Endometrial microvascular endothelial cells (primary cell): ENCODE data around the gene UBXN2A. TPM values are rescaled to one million over a fixed set of nuclear protein-coding genes. Genes with fewer than 3 reads are reported as not detected.

ENCODE experiments used
- in situ Hi-C: cut with HindIII; loops from 2 replicates; pipeline ENCODE4 v1.10.0; 2017; ENCODE audit warnings: low sequenced_read_pairs, low pct_unique_long_range_greater_than_20kb; ENCODE audit errors: inconsistent ontology term
- total RNA-seq: library from RNA; depleted of rRNA; stranded (reverse); fragments of >200 nt; gene quantifications from one replicate; pipeline ENCODE4 v1.2.3, GENCODE V29; 2015; ENCODE audit errors: inconsistent ontology term

The UBXN2A gene
- 12.0 TPM for total RNA-seq

- in situ Hi-C loops, result no loop called here
Observed at GRCh38 chr2:23939987-23940717, at the start of gene UBXN2A. TSS of gene UBXN2A (plus strand) at chr2:23940463. CDS start at chr2:23958315, 17,852 bp downstream.

GRCh38 chr2:23900133-23900532 lies 40.1 kb upstream of the UBXN2A start:
- in situ Hi-C loops, result no loop called here

- in situ Hi-C loops, result no loop called here
Observed at GRCh38 chr2:23900541-23901322, 39.5 kb upstream of the UBXN2A start.

GRCh38 chr2:23901966-23902846 lies 38.1 kb upstream of the UBXN2A start:
- in situ Hi-C loops, result no loop called here

GRCh38 chr2:23903034-23903433 lies 37.2 kb upstream of the UBXN2A start:
- in situ Hi-C loops, result no loop called here

GRCh38 chr2:23904215-23904614 lies 36.0 kb upstream of the UBXN2A start:
- in situ Hi-C loops, result no loop called here

- in situ Hi-C loops, result no loop called here
Observed at GRCh38 chr2:23904692-23905091, 35.6 kb upstream of the UBXN2A start.

- in situ Hi-C loops, result no loop called here
Observed at GRCh38 chr2:23905155-23905554, 35.1 kb upstream of the UBXN2A start.

GRCh38 chr2:23912054-23912453 lies 28.2 kb upstream of the UBXN2A start:
- in situ Hi-C loops, result no loop called here

- in situ Hi-C loops, result no loop called here
Observed at GRCh38 chr2:23915327-23915726, 24.9 kb upstream of the UBXN2A start.

GRCh38 chr2:23916727-23917405 lies 23.4 kb upstream of the UBXN2A start:
- in situ Hi-C loops, result no loop called here

- in situ Hi-C loops, result no loop called here
Observed at GRCh38 chr2:23918837-23919489, 21.3 kb upstream of the UBXN2A start.

- in situ Hi-C loops, result no loop called here
Observed at GRCh38 chr2:23924589-23925359, 15.5 kb upstream of the UBXN2A start.

GRCh38 chr2:23925702-23926289 lies 14.5 kb upstream of the UBXN2A start:
- in situ Hi-C loops, result no loop called here

- in situ Hi-C loops, result no loop called here
Observed at GRCh38 chr2:23926290-23926749, 13.9 kb upstream of the UBXN2A start.

GRCh38 chr2:23926750-23927571 lies 13.3 kb upstream of the UBXN2A start, which contains the start of gene ATAD2B:
TSS of gene ATAD2B (minus strand) at chr2:23927123. CDS start at chr2:23926770, 353 bp downstream.
- in situ Hi-C loops, result no loop called here
